ENCODE results near the gene MEPCE.

- TF ChIP-seq CTCF (IDR thresholded peaks at IDR 0.05; ENCODE audit: low read depth, low read length, poor library complexity, severe bottlenecking) = no peak
- no peak for TF ChIP-seq EZH2phosphoT487 (IDR thresholded peaks at IDR 0.05; ENCODE audit: borderline replicate concordance, low read length)
Measured at GRCh38 chr7:100443096-100443840, 13.6 kb downstream of the MEPCE start.

All from DOHH2 (cell line).